Neuronal stem cell (in vitro differentiated cells): ENCODE data around the gene ARF1. TPM values are rescaled to one million over a fixed set of nuclear protein-coding genes. Genes with fewer than 3 reads are reported as not detected.
A peak's percentile ranks its signal among the peaks of the same experiment; 100 is the strongest.

Experiments
- DNase-seq: peaks from one replicate; pipeline ENCODE4 v3.0.0-alpha.2; 2013; ENCODE audit warnings: low spot score
- H2AFZ ChIP-seq: one replicate; pipeline ENCODE4 v1.6.1; 2013; ENCODE audit warnings: mild to moderate bottlenecking, low read length, inconsistent platforms
- H2AK5ac ChIP-seq: 2 replicates; pipeline ENCODE4 v1.6.1; 2013; ENCODE audit warnings: low read depth, mild to moderate bottlenecking, inconsistent platforms, low read length, moderate library complexity, mixed read lengths
- H2BK120ac ChIP-seq: 2 replicates; pipeline ENCODE4 v1.6.1; 2013; ENCODE audit warnings: low read depth, mild to moderate bottlenecking, inconsistent platforms, low read length, moderate library complexity, mixed read lengths
- H2BK12ac ChIP-seq: one replicate; pipeline ENCODE4 v1.6.1; 2013; ENCODE audit warnings: low read length, inconsistent platforms
- H2BK15ac ChIP-seq: 2 replicates; pipeline ENCODE4 v1.6.1; 2013; ENCODE audit warnings: mild to moderate bottlenecking, low read length, inconsistent platforms, mixed read lengths
- H2BK5ac ChIP-seq: one replicate; pipeline ENCODE4 v1.6.1; 2013; ENCODE audit warnings: inconsistent platforms, mild to moderate bottlenecking, low read length, moderate library complexity
- H3K14ac ChIP-seq: one replicate; pipeline ENCODE4 v1.6.1; 2013; ENCODE audit warnings: low read length, inconsistent platforms
- H3K18ac ChIP-seq: 2 replicates; pipeline ENCODE4 v1.6.1; 2013; ENCODE audit warnings: low read length, inconsistent platforms
- H3K23ac ChIP-seq: 2 replicates; pipeline ENCODE4 v1.6.1; 2013; ENCODE audit warnings: low read depth, mild to moderate bottlenecking, mixed read lengths, low read length, inconsistent platforms; ENCODE audit not compliant: poor library complexity
- H3K27ac ChIP-seq: replicated peaks from 3 replicates; pipeline ENCODE4 v1.5.1; 2013; ENCODE audit warnings: low read length, inconsistent platforms
- H3K27me3 ChIP-seq, 3 experiments: 2 replicates each; pipeline ENCODE4 v1.6.1; 2013; ENCODE audit warnings: low read length in 3 of 3, mild to moderate bottlenecking in 2 of 3, inconsistent platforms in 1 of 3, low read depth in 1 of 3, mixed read lengths in 1 of 3, moderate library complexity in 1 of 3; ENCODE audit not compliant: control insufficient read depth in 3 of 3, insufficient read depth in 3 of 3
- H3K36me3 ChIP-seq, 2 donors: replicated peaks in 1 of 2; 2 replicates each; pipeline ENCODE4 v1.6.1; 2013; ENCODE audit warnings: low read length in 2 of 2; ENCODE audit not compliant: control insufficient read depth in 2 of 2, insufficient read depth in 2 of 2
- H3K4ac ChIP-seq: 2 replicates; pipeline ENCODE4 v1.6.1; 2013; ENCODE audit warnings: inconsistent platforms, mild to moderate bottlenecking, low read length, moderate library complexity
- H3K4me1 ChIP-seq, 2 donors: 1 replicate in 1 of 2; 2 replicates in 1 of 2; pipeline ENCODE4 v1.6.1; 2013; ENCODE audit warnings: low read length in 2 of 2, low read depth in 1 of 2; ENCODE audit not compliant: control insufficient read depth in 2 of 2, insufficient read depth in 1 of 2
- H3K4me2 ChIP-seq: one replicate; pipeline ENCODE4 v1.6.1; 2013; ENCODE audit warnings: mild to moderate bottlenecking, low read length, inconsistent platforms; ENCODE audit not compliant: insufficient read depth, poor library complexity, severe bottlenecking
- H3K4me3 ChIP-seq, 2 donors: 2 replicates each; pipeline ENCODE4 v1.5.1; 2013; ENCODE audit warnings: low read length in 2 of 2, mild to moderate bottlenecking in 2 of 2, inconsistent platforms in 1 of 2, moderate library complexity in 1 of 2
- H3K79me1 ChIP-seq: one replicate; pipeline ENCODE4 v1.6.1; 2013; ENCODE audit warnings: low read depth, mild to moderate bottlenecking, inconsistent platforms, low read length, moderate library complexity
- H3K9ac ChIP-seq: one replicate; pipeline ENCODE4 v1.6.1; 2013; ENCODE audit warnings: mild to moderate bottlenecking, low read depth, low read length, inconsistent platforms; ENCODE audit not compliant: poor library complexity
- H3K9me3 ChIP-seq, 2 donors: replicated peaks in 1 of 2; 2 replicates each; pipeline versions ENCODE3 to v1.6.1; 2013; ENCODE audit warnings: low read length in 2 of 2, mild to moderate bottlenecking in 2 of 2, inconsistent platforms in 1 of 2, low read depth in 1 of 2, mixed read lengths in 1 of 2, moderate library complexity in 1 of 2; ENCODE audit not compliant: control insufficient read depth in 2 of 2, insufficient read depth in 1 of 2
- H4K8ac ChIP-seq: one replicate; pipeline ENCODE4 v1.6.1; 2013; ENCODE audit warnings: low read depth, mild to moderate bottlenecking, inconsistent platforms, low read length, moderate library complexity
- H4K91ac ChIP-seq: one replicate; pipeline ENCODE4 v1.6.1; 2013; ENCODE audit warnings: low read length, low read depth, mild to moderate bottlenecking, inconsistent platforms; ENCODE audit not compliant: poor library complexity
- WGBS, 2 donors: extraction: QIAGEN DNeasy Blood & Tissue Kit; methylation state at CpG; one replicate each; pipeline ENCODE4 v1.1.7; 2013; ENCODE audit warnings: missing lambda C conversion rate in 2 of 2, mixed read lengths in 1 of 2; ENCODE audit not compliant: insufficient read length in 2 of 2, insufficient replicate concordance in 1 of 2; ENCODE audit errors: extremely low coverage in 2 of 2; 5-methylcytosine and 5-hydroxymethylcytosine counted together
- polyA plus RNA-seq, 2 experiments: library from polyadenylated mRNA; stranded (reverse); fragments of 200-250 nt; gene quantifications; one replicate each; pipeline ENCODE4 v1.2.3, GENCODE V29; 2013

The ARF1 gene
- 267 TPM for polyA plus RNA-seq (2013, experiment 1 of 2)
- polyA plus RNA-seq (2013, experiment 2 of 2), result 266 TPM

GRCh38 chr1:228082214-228082917 is at the start of gene ARF1:
TSS of gene ARF1 (plus strand) at chr1:228082708. CDS start at chr1:228097115, 14,407 bp downstream.
- Histone ChIP-seq H3K27ac (peak within 1 kb of the TSS; percentile 78), H2BK12ac (peak within 1 kb of the TSS; percentile 52), H3K18ac (peak within 1 kb of the TSS; percentile 97), H2AK5ac (peak within 1 kb of the TSS; percentile 95), H4K8ac (peak within 1 kb of the TSS; percentile 32), H3K14ac (peak within 1 kb of the TSS; percentile 86), H3K4me3 (peak within 1 kb of the TSS; percentile 98 to 99), H3K4me2 (peak within 1 kb of the TSS; percentile 99), H3K9me3 (no peaks in the 10 kb centered on the region), H3K9ac (peak within 1 kb of the TSS; percentile 97), H3K36me3 (peaks cover 4 to 28% of the 10 kb centered on the region in 2 donors), H3K27me3 (no peaks in the 10 kb centered on the region), H3K23ac (peak within 1 kb of the TSS; percentile 99), H3K4ac (peak within 1 kb of the TSS; percentile 71), H3K79me1 (peaks cover 21% of the 10 kb centered on the region), H2BK120ac (peak within 1 kb of the TSS; percentile 44), H4K91ac (peak within 1 kb of the TSS; percentile 25), H3K4me1 (peaks cover 18 to 24% of the 10 kb centered on the region in 2 donors), H2AFZ (peak within 1 kb of the TSS; percentile 91), H2BK15ac (peak within 1 kb of the TSS; percentile 33), H2BK5ac (peak within 1 kb of the TSS; percentile 93)
- WGBS, 2 donors, result no CpG with 5 or more reads among the region's 87 CpGs
- peak; percentile 92 for DNase-seq

GRCh38 chr1:228033376-228033775 is 49.1 kb upstream of the ARF1 start:
- Histone ChIP-seq H3K4me3 (no peak overlapping the region), H3K27me3 (peaks cover 0 to 19% (median 11%) of the 10 kb centered on the region in 3 experiments), H2BK12ac (no peak overlapping the region), H2AK5ac (no peak overlapping the region), H3K27ac (no peak overlapping the region), H3K9ac (no peak overlapping the region), H4K91ac (no peak overlapping the region), H2BK15ac (no peak overlapping the region), H3K36me3 (no peaks in the 10 kb centered on the region), H3K4ac (no peak overlapping the region), H2BK5ac (no peak overlapping the region), H3K9me3 (peaks cover 0 to 3% of the 10 kb centered on the region in 2 donors), H3K23ac (no peak overlapping the region), H3K14ac (no peak overlapping the region), H2BK120ac (no peak overlapping the region), H3K79me1 (peaks cover 1% of the 10 kb centered on the region), H3K4me2 (no peak overlapping the region), H3K18ac (no peak overlapping the region), H4K8ac (no peak overlapping the region), H3K4me1 (peaks cover 17 to 30% of the 10 kb centered on the region in 2 donors), H2AFZ (no peak overlapping the region)
- no peak for DNase-seq
- no CpG with 5 or more reads among the region's 2 CpGs for WGBS, 2 donors

- H3K9me3 ChIP-seq, result peaks cover 0 to 3% of the 10 kb centered on the region in 2 donors
- no peak overlapping the region for H2BK5ac ChIP-seq
- no peaks in the 10 kb centered on the region for H3K36me3 ChIP-seq
- H3K23ac ChIP-seq, result no peak overlapping the region
- no peak overlapping the region for H2BK15ac ChIP-seq
- no peak overlapping the region for H3K4me3 ChIP-seq
- WGBS, 2 donors, result no CpG with 5 or more reads among the region's 16 CpGs
- no peak overlapping the region for H2AFZ ChIP-seq
- no peak overlapping the region for H3K27ac ChIP-seq
- peak overlapping the region; percentile 0 for H3K18ac ChIP-seq
- no peak overlapping the region for H3K4me2 ChIP-seq
- H4K8ac ChIP-seq, result no peak overlapping the region
- DNase-seq, result no peak
- H3K79me1 ChIP-seq, result peaks cover 1% of the 10 kb centered on the region
- no peak overlapping the region for H3K14ac ChIP-seq
- no peak overlapping the region for H4K91ac ChIP-seq
- H2BK120ac ChIP-seq, result no peak overlapping the region
- H3K9ac ChIP-seq, result peak overlapping the region; percentile 5
- peaks cover 19 to 33% of the 10 kb centered on the region in 2 donors for H3K4me1 ChIP-seq
- no peak overlapping the region for H2AK5ac ChIP-seq
- H3K4ac ChIP-seq, result no peak overlapping the region
- peaks cover 0 to 35% (median 20%) of the 10 kb centered on the region in 3 experiments for H3K27me3 ChIP-seq
- H2BK12ac ChIP-seq, result no peak overlapping the region
Measured at GRCh38 chr1:228034954-228035837, 47.3 kb upstream of the ARF1 start.

GRCh38 chr1:228035844-228036243 is 46.7 kb upstream of the ARF1 start:
- Histone ChIP-seq H2AFZ (no peak overlapping the region), H4K91ac (no peak overlapping the region), H3K27me3 (peaks cover 0 to 35% (median 22%) of the 10 kb centered on the region in 3 experiments), H3K4me1 (peaks cover 19 to 33% of the 10 kb centered on the region in 2 donors), H3K4ac (no peak overlapping the region), H3K36me3 (no peaks in the 10 kb centered on the region), H3K27ac (no peak overlapping the region), H3K4me3 (no peak overlapping the region), H4K8ac (no peak overlapping the region), H2BK5ac (no peak overlapping the region), H3K14ac (no peak overlapping the region), H3K23ac (no peak overlapping the region), H3K9ac (no peak overlapping the region), H2BK15ac (no peak overlapping the region), H2BK120ac (no peak overlapping the region), H3K79me1 (peaks cover 1% of the 10 kb centered on the region), H2AK5ac (no peak overlapping the region), H3K4me2 (no peak overlapping the region), H3K9me3 (peaks cover 0 to 3% of the 10 kb centered on the region in 2 donors), H2BK12ac (no peak overlapping the region), H3K18ac (peak overlapping the region; percentile 31)
- no CpG with 5 or more reads among the region's 5 CpGs for WGBS, 2 donors
- no peak for DNase-seq
